GM12878 (cell line): Measurements from ENCODE around the gene TMEM97. TPM values are rescaled to one million over a fixed set of nuclear protein-coding genes. Genes with fewer than 3 reads are reported as not detected.

Source experiments
- ATF3 ChIP-seq: IDR thresholded peaks from 2 replicates; pipeline ENCODE4 v1.6.1; 2011; ENCODE audit warnings: low read depth, mild to moderate bottlenecking, low read length, moderate library complexity, borderline replicate concordance; ENCODE audit errors: extremely low read depth
- BCLAF1 ChIP-seq: fragments of 450-650 bp; IDR thresholded peaks from 2 replicates; pipeline ENCODE4 v1.6.1; 2017; ENCODE audit warnings: antibody characterized with exemption, mild to moderate bottlenecking, moderate library complexity
- BRCA1 ChIP-seq: IDR thresholded peaks from 2 replicates; pipeline ENCODE4 v1.6.1; 2011; ENCODE audit warnings: low read depth, low read length, improper control_type of control experiment
- E2F4 ChIP-seq: IDR thresholded peaks from 2 replicates; pipeline ENCODE4 v1.6.1; 2012; ENCODE audit warnings: low read depth, low read length, improper control_type of control experiment
- E4F1 ChIP-seq: fragments of 450-650 bp; IDR thresholded peaks from 2 replicates; pipeline ENCODE4 v1.6.1; 2018; ENCODE audit warnings: borderline replicate concordance, mild to moderate bottlenecking; ENCODE audit not compliant: partially characterized antibody
- ETV6 ChIP-seq, 2 experiments: fragments of 450-650 bp in 1 of 2; IDR thresholded peaks in 1 of 2; conservative IDR thresholded peaks in 1 of 2; 2 replicates each; pipeline ENCODE4 v1.6.1; 2014; ENCODE audit warnings: antibody characterized with exemption in 1 of 2, borderline replicate concordance in 1 of 2, low read depth in 1 of 2, mild to moderate bottlenecking in 1 of 2, moderate library complexity in 1 of 2
- HDGF ChIP-seq: fragments of 450-650 bp; IDR thresholded peaks from 2 replicates; pipeline ENCODE4 v1.6.1; 2016; ENCODE audit warnings: antibody characterized with exemption
- IKZF2 ChIP-seq, 2 experiments: fragments of 450-650 bp; IDR thresholded peaks; 2 replicates each; pipeline ENCODE4 v1.6.1; 2017; ENCODE audit warnings: mild to moderate bottlenecking in 2 of 2, moderate library complexity in 2 of 2
- MYB ChIP-seq: fragments of 150-350 bp; IDR thresholded peaks from 2 replicates; pipeline ENCODE4 v1.6.1; 2014; ENCODE audit warnings: mild to moderate bottlenecking, low read depth, low read length, borderline replicate concordance
- MYC ChIP-seq: IDR thresholded peaks from 2 replicates; pipeline ENCODE4 v1.6.1; 2011; ENCODE audit warnings: mild to moderate bottlenecking, low read length, moderate library complexity, inconsistent platforms; ENCODE audit not compliant: insufficient read depth, insufficient replicate concordance, insufficient read length, severe bottlenecking
- NFXL1 ChIP-seq: fragments of 450-650 bp; IDR thresholded peaks from 2 replicates; pipeline ENCODE4 v1.6.1; 2017; ENCODE audit warnings: antibody characterized with exemption, mild to moderate bottlenecking, borderline replicate concordance
- NFYB ChIP-seq: IDR thresholded peaks from 2 replicates; pipeline ENCODE4 v1.6.1; 2011; ENCODE audit warnings: low read depth, mild to moderate bottlenecking, low read length, improper control_type of control experiment, moderate library complexity; ENCODE audit not compliant: insufficient read depth
- PAX5 ChIP-seq: IDR thresholded peaks from 2 replicates; pipeline ENCODE4 v1.6.1; 2011; ENCODE audit warnings: low read depth, low read length, borderline replicate concordance
- PML ChIP-seq: IDR thresholded peaks from 2 replicates; pipeline ENCODE4 v1.6.1; 2012; ENCODE audit warnings: low read length, inconsistent platforms
- POU2F2 ChIP-seq: IDR thresholded peaks from 3 replicates; pipeline ENCODE4 v1.6.1; 2011; ENCODE audit warnings: low read depth, mild to moderate bottlenecking, low read length, borderline replicate concordance
- RBBP5 ChIP-seq: fragments of 200-600 bp; sonication (generic); conservative IDR thresholded peaks from 2 replicates; pipeline ENCODE4 v1.6.1; 2016
- RCOR1 ChIP-seq: conservative IDR thresholded peaks from 2 replicates; pipeline ENCODE4 v1.6.1; 2012; ENCODE audit warnings: low read depth, low read length, improper control_type of control experiment
- SIX5 ChIP-seq: IDR thresholded peaks from 2 replicates; pipeline ENCODE4 v1.6.1; 2011; ENCODE audit warnings: mild to moderate bottlenecking, low read depth, low read length, moderate library complexity; ENCODE audit not compliant: severe bottlenecking
- SPI1 ChIP-seq: IDR thresholded peaks from 2 replicates; pipeline ENCODE4 v1.6.1; 2011; ENCODE audit warnings: low read depth, mild to moderate bottlenecking, low read length, moderate library complexity, borderline replicate concordance; ENCODE audit not compliant: insufficient read depth
- TARDBP ChIP-seq: IDR thresholded peaks from 2 replicates; pipeline ENCODE4 v1.6.1; 2016; ENCODE audit warnings: borderline replicate concordance
- ZNF274 ChIP-seq: IDR thresholded peaks from one replicate; pipeline ENCODE4 v1.8.0; 2011; ENCODE audit not compliant: insufficient read length, insufficient read depth
- ZNF622 ChIP-seq: fragments of 450-650 bp; IDR thresholded peaks from 2 replicates; pipeline ENCODE4 v1.6.1; 2017; ENCODE audit warnings: mild to moderate bottlenecking, inconsistent platforms
- polyA plus RNA-seq, 11 experiments: library from polyadenylated mRNA; depleted of rRNA in 4 of 11; unstranded in 6 of 11; stranded (reverse) in 5 of 11; fragments of >200 nt; fragmentation: Nextera tagmentation in 4 of 11; fragmentation: Illumina TruSeq in 1 of 11; extraction: Ambion mirVana in 4 of 11; extraction: Trizol in 1 of 11; gene quantifications; 1 replicate in 1 of 11; 2 replicates in 10 of 11; pipeline versions ENCODE4 v1.2.1 to v1.2.3, GENCODE V29; 2011 to 2016; ENCODE audit warnings: inconsistent platforms in 2 of 11, missing spikeins in 2 of 11, low read depth in 1 of 11
- total RNA-seq, 4 experiments: library from RNA; depleted of rRNA in 3 of 4; stranded (reverse); fragments of >200 nt in 3 of 4; fragmentation: Illumina TruSeq in 1 of 4; extraction: Trizol in 1 of 4; gene quantifications; 2 replicates each; pipeline versions ENCODE4 v1.2.1 to v1.2.3, GENCODE V29; 2013 to 2021

Gene TMEM97
- total and polyA plus RNA-seq, 10 of the 15 experiments (the other 5 are each of a cell fraction or from before 2014, with no cell fraction given), result 58.0 to 134 (median 86.0) TPM

- TF ChIP-seq NFXL1 (no peak), PAX5 (no peak), ZNF274 (no peak), HDGF (peak; percentile 97), RBBP5 (no peak), IKZF2 (IDR thresholded peaks at IDR 0.05) (no peak), NFYB (no peak), MYB (no peak), POU2F2 (peak; percentile 40; the same call in 2 of the 3 replicates), TARDBP (peak; percentile 90; the same call in 1 of the 2 replicates), E4F1 (peak; percentile 55), PML (0 out of 2 replicates have a peak, but pooled peaks have one; percentile 60), SIX5 (peak; percentile 97), RCOR1 (no peak), SPI1 (no peak), ETV6 (conservative IDR thresholded peaks at IDR 0.05 in 1 of 2, IDR thresholded peaks at IDR 0.05 in 1 of 2; ENCODE audit: borderline replicate concordance in 1 of 2, low read depth in 1 of 2) (no peak), ZNF622 (no peak), BRCA1 (peak; percentile 58; the same call in 1 of the 2 replicates), E2F4 (peak; percentile 65; the same call in 1 of the 2 replicates), MYC (no peak), BCLAF1 (no peak), ATF3 (no peak)
These were observed 16.4 kb downstream of the TMEM97 start, which contains the start of the genes IFT20 and TNFAIP1 (continued) for GRCh38 chr17:28335201-28335958.
